GM23338 (cell line): ENCODE measurements around the gene PIK3R3. TPM values are rescaled to one million over a fixed set of nuclear protein-coding genes. Genes with fewer than 3 reads are reported as not detected.
A peak's percentile ranks its signal among the peaks of the same experiment; 100 is the strongest.

Source experiments
- ATAC-seq: fragments of 200-7000 bp; cut with Tn5 transposase; 3 replicates; pipeline ENCODE4 v1.9.1; 2020
- DNase-seq: peaks from one replicate; pipeline ENCODE4 v3.0.0-alpha.2; 2015; ENCODE audit warnings: low spot score
- H2AFZ ChIP-seq: fragments of 200-600 bp; sonication (generic); 2 replicates; pipeline ENCODE4 v1.8.0; 2016; ENCODE audit warnings: antibody characterized with exemption, mild to moderate bottlenecking, moderate library complexity
- H3F3A ChIP-seq: fragments of 200-600 bp; sonication (generic); replicated peaks from 2 replicates; pipeline ENCODE4 v1.8.0; 2017; ENCODE audit warnings: antibody characterized with exemption, mixed run types, low read depth
- H3K27ac ChIP-seq: fragments of 200-600 bp; sonication (generic); 2 replicates; pipeline ENCODE4 v1.6.1; 2016; ENCODE audit warnings: low read depth
- H3K27me3 ChIP-seq: fragments of 200-600 bp; sonication (generic); 2 replicates; pipeline ENCODE4 v1.8.0; 2016; ENCODE audit warnings: mild to moderate bottlenecking, mixed run types, moderate library complexity; ENCODE audit not compliant: insufficient read depth
- H3K36me3 ChIP-seq: fragments of 200-600 bp; sonication (generic); 2 replicates; pipeline ENCODE4 v1.8.0; 2016; ENCODE audit warnings: mild to moderate bottlenecking; ENCODE audit not compliant: insufficient read depth
- H3K4me1 ChIP-seq: fragments of 200-600 bp; sonication (generic); 2 replicates; pipeline ENCODE4 v1.8.0; 2016; ENCODE audit warnings: mild to moderate bottlenecking, moderate library complexity; ENCODE audit not compliant: insufficient read depth
- H3K4me2 ChIP-seq: fragments of 200-600 bp; sonication (generic); 2 replicates; pipeline ENCODE4 v1.7.1; 2017; ENCODE audit warnings: mixed run types
- H3K4me3 ChIP-seq: fragments of 200-600 bp; sonication (generic); 2 replicates; pipeline ENCODE4 v1.6.1; 2016; ENCODE audit warnings: mixed run types
- H3K79me2 ChIP-seq: fragments of 200-600 bp; sonication (generic); replicated peaks from 2 replicates; pipeline ENCODE4 v1.8.0; 2017; ENCODE audit warnings: mild to moderate bottlenecking; ENCODE audit not compliant: insufficient read depth
- H3K9me2 ChIP-seq: fragments of 200-600 bp; sonication (generic); 2 replicates; pipeline ENCODE4 v1.8.0; 2017; ENCODE audit not compliant: insufficient read depth
- H4K20me1 ChIP-seq: fragments of 200-600 bp; sonication (generic); replicated peaks from 2 replicates; pipeline ENCODE4 v1.8.0; 2017; ENCODE audit warnings: mild to moderate bottlenecking; ENCODE audit not compliant: insufficient read depth
- H3K27ac Mint-ChIP-seq: 2 replicates; pipeline ENCODE4 v1.8.0; 2020; ENCODE audit warnings: inconsistent platforms, mild to moderate bottlenecking, moderate library complexity, mixed read lengths
- H3K27me3 Mint-ChIP-seq: 3 replicates; pipeline ENCODE4 v1.8.0; 2022; ENCODE audit warnings: low read depth, mild to moderate bottlenecking, moderate library complexity, mixed read lengths, inconsistent platforms; ENCODE audit not compliant: insufficient read depth, poor library complexity
- H3K36me3 Mint-ChIP-seq: 3 replicates; pipeline ENCODE4 v1.8.0; 2021; ENCODE audit warnings: low read depth, mild to moderate bottlenecking, inconsistent platforms, moderate library complexity, mixed read lengths
- H3K4me1 Mint-ChIP-seq: 3 replicates; pipeline ENCODE4 v1.8.0; 2020; ENCODE audit warnings: mild to moderate bottlenecking, inconsistent platforms, mixed read lengths
- H3K4me3 Mint-ChIP-seq: 3 replicates; pipeline ENCODE4 v1.8.0; 2021; ENCODE audit warnings: moderate library complexity, mild to moderate bottlenecking, inconsistent platforms, mixed read lengths
- H3K9me3 Mint-ChIP-seq: 3 replicates; pipeline ENCODE4 v1.8.0; 2020; ENCODE audit warnings: moderate library complexity, mild to moderate bottlenecking, inconsistent platforms, mixed read lengths
- EZH2 ChIP-seq: fragments of 200-600 bp; sonication (generic); IDR thresholded peaks from one replicate; pipeline ENCODE4 v1.8.0; 2017; ENCODE audit warnings: antibody characterized with exemption, mild to moderate bottlenecking, low read depth; ENCODE audit not compliant: unreplicated experiment
- REST ChIP-seq: IDR thresholded peaks from one replicate; pipeline ENCODE4 v1.6.1; 2018; ENCODE audit warnings: antibody characterized with exemption; ENCODE audit not compliant: unreplicated experiment
- ZNF462 ChIP-seq: fragments of 250-450 bp; sonication (Bioruptor Pico); IDR thresholded peaks from 2 replicates; pipeline ENCODE4 v1.5.0; 2020; ENCODE audit warnings: mild to moderate bottlenecking, moderate library complexity
- polyA plus RNA-seq: library from polyadenylated mRNA; unstranded; fragments of >200 nt; fragmentation: Nextera tagmentation; extraction: Ambion mirVana; gene quantifications from 2 replicates; pipeline ENCODE4 v1.2.1, GENCODE V29; 2016
- total RNA-seq: library from RNA; depleted of rRNA; stranded (reverse); fragments of >200 nt; shearing (Covaris generic); gene quantifications from 2 replicates; pipeline ENCODE4 v1.2.3, GENCODE V29; 2014

Gene PIK3R3
- total and polyA plus RNA-seq, 2 experiments from 2014 or later: 7.5 to 8.6 TPM

- Histone ChIP-seq H3K9me2 (no peaks in the 10 kb centered on the region), H3K4me1 (peaks cover 23% of the 10 kb centered on the region), H3K4me3 (peak overlapping the region; percentile 91), H3K27ac (no peak overlapping the region), H3K27me3 (peaks cover 18% of the 10 kb centered on the region), H3K79me2 (peaks cover 29% of the 10 kb centered on the region), H3K36me3 (no peaks in the 10 kb centered on the region), H4K20me1 (no peaks in the 10 kb centered on the region), H3F3A (peaks cover 8% of the 10 kb centered on the region), H3K4me2 (peak overlapping the region; percentile 92), H2AFZ (no peak overlapping the region)
- Mint-ChIP-seq H3K27me3 (peaks cover 11% of the 10 kb centered on the region), H3K4me1 (peaks cover 24% of the 10 kb centered on the region), H3K27ac (no peak overlapping the region), H3K36me3 (no peaks in the 10 kb centered on the region; the same call in 2 of the 3 replicates), H3K9me3 (no peaks in the 10 kb centered on the region), H3K4me3 (peak overlapping the region; percentile 93)
- ATAC-seq (no peak), DNase-seq (no peak)
- TF ChIP-seq ZNF462 (CRISPR knock-in tag) (no peak), REST (no peak), EZH2 (no peak)
Observed at GRCh38 chr1:46130121-46130520, 2.3 kb downstream of the PIK3R3 start.
